Jurkat, Clone E6-1 (cell line): Measurements from ENCODE around the gene APOL6.
"Not testable (repeated sequence)": the region's sequence is repeated elsewhere in the genome, so short reads cannot be mapped to it uniquely, and the experiment has no call there.

Experiments used
- DNase-seq: peaks from one replicate; pipeline ENCODE4 v3.0.0-alpha.2; 2011; ENCODE audit warnings: low read depth, low spot score
- H3K4me3 ChIP-seq: 2 replicates; pipeline ENCODE4 v1.5.1; 2011; ENCODE audit warnings: mild to moderate bottlenecking, low read length, control low read depth, moderate library complexity

Gene APOL6

DNA sequence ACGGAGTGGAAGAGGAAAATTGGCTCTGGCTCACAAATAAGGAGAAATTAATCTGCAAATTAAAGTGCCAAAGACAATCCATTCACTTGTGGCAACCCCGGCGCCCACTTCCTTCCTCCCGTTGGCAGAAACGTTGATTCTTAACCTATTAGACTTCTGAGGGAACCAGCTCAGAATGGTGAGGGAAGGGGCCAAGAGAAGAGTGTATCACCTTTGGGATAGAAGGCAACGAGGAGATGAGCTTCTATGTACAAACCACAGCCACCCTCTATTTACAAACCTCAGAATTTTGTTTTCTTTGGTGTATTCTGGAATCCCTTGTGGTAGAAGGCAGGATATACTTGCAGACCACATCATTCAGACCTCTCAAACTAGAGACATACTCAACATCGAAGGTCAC, 32.2 kb upstream of the APOL6 start:
- DNase-seq = peak; percentile 80
- peak overlapping the region; percentile 2 for H3K4me3 ChIP-seq

DNA sequence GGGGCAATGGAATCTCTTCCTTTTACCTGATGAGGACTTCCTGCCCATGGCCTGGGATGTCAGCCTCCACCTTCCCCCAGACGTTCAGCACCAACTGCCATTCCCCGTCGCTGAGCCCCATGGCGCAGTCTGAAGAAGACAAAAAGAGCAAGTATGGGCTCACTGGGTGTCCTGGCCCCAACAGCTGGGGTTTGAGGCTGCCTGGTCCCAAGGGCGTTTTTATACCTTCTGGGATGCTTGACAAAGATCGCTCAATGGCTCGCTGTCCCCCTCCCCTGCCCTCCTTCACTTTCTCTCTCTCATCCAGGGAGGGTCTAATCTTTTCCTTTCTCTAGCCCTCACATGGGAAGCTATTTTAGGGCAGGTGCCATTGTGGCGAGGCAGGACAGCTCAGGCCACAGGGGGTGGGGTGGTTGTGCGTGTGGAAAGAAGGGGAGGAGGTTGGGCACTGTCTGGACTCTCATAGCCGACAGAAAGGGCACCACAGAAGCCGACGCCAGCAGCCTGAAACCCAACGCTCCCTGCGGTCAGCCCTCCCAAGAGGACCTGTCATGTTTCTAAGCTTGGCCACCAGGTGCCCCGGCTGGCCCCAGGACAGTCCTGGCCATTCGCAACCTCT, 31.0 kb upstream of the APOL6 start, which contains the start of gene MB:
MB (minus strand) TSS at position 193 of the 619 bp plus-strand sequence; CDS start at position 121, 72 bp downstream.
- DNase-seq = no peak
- H3K4me3 ChIP-seq = peak within 1 kb of the TSS; percentile 2

DNA sequence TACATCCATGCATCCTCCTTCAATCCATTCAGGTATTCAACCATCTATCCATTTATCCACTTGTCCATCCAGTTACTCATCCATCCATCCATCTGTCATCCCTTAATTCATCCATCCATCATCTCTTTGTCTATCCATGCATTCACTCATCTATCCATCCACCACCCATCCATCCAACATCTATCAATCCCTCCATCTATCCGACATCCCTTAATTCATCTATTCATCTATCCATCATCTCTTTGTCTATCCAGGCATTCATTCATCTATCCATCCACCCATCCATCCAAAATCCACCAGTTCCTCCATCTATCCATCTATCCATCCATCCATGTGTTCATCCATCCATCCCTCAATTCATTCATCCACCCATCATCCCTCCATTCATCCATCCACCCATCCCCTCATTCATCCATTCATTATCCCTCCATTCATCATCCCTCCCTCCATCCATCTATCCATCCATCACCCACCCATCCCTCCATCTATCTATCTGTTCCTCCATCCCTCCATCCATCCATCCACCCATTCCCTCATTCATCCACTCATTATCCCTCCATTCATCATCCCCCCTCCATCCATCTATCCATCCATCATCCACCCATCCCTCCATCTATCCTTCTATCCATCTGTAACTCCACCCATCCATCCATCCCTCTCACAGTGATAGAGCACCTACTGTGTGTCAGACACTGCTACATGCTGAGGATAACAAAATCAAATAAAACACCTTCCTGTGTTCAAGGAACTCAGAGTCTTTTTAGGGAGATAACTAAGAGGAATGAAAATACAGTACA, 29.6 kb upstream of the APOL6 start:
- no peak overlapping the region for H3K4me3 ChIP-seq
- no peak for DNase-seq

DNA sequence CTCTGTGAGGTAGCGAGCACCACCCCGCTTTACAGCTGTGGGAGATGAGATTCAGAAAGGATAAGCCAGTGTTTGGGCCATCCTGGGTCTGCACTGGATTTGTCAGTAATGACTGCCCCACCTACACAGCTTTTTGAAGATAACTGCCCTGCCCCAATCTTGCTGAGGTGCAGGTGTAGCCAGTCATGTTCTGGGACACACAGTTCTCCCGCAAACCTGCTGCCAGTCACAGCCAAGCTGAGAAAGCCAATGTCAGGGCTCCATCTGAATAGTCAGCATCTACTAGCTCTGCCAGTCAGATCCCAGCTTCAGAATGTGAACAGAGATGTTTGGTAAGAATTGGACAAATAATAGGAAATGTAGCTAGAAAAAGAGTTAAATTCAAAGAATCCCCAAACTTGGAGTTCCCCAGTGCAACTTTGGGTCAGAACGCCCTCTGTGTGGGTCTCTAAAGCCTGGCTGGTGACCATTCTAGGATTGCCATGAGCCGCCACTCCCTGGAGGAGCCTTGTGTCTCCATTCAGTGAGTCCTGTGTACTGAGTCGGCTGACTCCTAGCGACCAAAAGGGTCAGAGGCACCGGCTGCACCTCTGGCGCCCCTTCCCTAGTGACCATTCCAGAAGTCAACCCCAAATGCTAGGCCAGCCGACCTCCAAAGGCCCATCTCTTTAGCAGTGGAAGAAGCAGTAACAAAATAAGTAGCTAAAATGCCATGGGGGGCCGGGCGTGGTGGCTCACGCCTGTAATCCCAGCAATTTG, 28.7 kb upstream of the APOL6 start:
- DNase-seq = no peak
- H3K4me3 ChIP-seq = no peak overlapping the region

DNA sequence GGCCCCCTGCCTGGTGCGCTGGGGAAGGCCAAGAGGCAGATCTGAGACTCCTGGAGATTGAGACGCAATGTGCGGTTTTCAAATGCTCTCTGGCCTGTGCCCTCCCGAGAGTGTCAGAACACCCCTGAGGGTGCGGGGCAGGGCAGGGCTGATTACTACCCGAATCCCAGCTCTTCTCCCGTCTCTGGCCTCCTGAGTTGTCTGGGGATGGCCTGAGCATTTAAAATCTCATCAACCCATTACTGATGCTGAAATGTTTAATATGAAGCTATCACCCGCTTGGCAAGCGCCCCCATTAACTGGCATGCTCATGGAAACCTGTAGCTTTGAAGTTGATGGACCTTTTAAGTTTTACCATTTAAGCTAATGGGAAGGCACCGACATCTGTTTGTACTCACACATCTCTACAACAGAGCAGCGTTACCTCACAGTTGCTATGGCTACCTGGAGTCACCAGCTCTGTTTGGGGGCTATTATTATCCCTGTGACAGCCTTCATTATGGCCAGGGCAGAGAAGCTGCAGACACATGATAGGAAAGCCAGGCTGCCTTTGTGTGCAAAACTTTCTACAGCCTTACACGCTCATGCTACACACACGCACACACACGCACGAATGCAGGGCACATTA, 27.5 kb upstream of the APOL6 start:
- DNase-seq = no peak
- H3K4me3 ChIP-seq = no peak overlapping the region

DNA sequence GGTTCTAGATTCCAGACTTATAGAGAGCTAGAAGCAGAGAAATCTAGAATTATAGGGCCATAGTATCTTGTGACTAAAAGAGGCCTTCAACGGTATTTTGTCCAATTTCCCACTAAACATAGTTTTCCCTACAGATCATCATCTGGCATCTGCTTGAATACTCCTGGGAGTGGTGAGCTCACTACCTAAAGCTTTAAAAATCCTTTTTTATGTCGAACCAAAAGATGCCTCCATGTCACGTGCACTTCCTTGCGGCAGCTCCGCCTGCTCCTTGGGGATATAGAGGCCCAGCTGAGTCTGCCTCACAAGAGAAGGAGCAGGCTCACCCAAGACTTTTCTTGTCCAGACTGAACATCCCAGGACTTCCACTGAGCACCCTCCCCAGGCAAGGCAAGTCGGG, 26.8 kb upstream of the APOL6 start:
- no peak for DNase-seq
- H3K4me3 ChIP-seq = no peak overlapping the region

DNA sequence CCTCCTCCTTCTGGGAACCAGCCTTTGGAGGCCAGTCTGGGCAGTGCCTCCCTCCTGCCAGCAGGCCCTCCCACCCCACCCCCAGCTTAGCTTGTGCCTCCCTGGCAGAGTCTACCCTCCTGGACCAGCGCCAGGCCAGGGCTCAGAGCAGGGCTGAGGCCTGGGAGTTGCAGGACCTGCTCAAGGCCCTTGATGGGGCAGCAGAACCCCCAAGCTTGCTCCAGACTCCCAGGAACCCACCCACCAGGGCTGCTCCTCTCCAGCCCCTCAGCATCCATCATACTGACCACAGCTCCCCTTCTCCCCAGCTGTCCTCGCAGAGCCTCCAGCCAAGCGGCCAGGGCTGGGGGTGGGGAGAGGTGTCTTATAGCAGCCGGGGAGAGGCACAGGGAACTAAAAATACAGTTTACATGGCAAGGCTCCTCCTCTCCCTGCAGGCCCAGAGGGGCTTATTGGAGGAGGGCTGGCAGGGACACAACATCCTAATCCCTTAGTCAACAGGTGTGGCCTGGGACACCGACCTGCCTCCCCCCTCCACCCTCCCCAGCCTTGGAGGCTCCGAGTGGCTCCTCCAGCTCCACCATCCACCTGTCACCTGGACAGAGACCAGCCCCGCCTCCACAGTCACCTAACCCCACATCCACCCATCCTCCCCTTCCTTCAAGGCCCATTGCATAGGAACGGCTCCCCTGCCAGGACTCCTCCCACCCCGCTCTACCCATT, 25.9 kb upstream of the APOL6 start:
- no peak overlapping the region for H3K4me3 ChIP-seq

DNA sequence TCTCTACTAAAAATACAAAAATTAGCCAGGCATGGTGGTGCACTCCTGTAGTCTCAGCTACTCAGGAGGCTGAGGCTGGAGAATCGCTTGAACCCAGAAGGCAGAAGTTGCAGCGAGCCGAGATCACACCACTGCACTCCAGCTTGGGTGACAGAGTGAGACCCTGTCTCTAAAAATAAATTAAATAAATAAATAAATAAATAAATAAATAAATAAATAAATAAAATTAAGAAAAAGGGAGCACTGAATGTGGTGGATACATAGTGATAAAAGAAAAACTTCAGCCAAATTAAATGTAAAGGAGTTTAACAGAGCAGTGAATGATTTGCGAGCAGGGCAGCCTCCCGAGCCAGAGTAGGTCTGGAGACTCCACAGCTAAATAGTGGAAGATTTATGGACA, 24.4 kb upstream of the APOL6 start:
- not testable (repeated sequence) for H3K4me3 ChIP-seq, DNase-seq

More for the DNA sequence above, 25.9 kb upstream of the APOL6 start:
- no peak for DNase-seq

DNA sequence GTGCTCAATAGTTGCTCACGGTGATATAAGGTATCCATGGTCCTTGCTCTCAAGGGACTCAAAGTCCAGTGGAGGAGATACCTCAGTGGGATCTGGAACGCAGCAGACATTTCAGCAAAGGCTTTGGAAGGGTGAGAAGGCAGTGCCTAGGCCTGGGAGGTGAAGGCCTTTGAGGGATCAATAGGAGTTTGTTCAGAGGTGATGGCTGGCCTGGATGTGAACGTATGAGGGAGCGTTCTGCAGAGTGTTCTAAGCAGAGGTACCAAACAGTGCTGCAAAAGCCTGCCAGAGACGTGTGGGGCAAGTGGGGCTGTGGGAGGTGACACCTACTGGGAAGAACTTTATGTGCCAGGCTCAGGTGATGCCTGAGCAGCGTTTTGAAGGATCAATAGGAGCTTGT, 23.7 kb upstream of the APOL6 start:
- no peak for DNase-seq
- no peak overlapping the region for H3K4me3 ChIP-seq

DNA sequence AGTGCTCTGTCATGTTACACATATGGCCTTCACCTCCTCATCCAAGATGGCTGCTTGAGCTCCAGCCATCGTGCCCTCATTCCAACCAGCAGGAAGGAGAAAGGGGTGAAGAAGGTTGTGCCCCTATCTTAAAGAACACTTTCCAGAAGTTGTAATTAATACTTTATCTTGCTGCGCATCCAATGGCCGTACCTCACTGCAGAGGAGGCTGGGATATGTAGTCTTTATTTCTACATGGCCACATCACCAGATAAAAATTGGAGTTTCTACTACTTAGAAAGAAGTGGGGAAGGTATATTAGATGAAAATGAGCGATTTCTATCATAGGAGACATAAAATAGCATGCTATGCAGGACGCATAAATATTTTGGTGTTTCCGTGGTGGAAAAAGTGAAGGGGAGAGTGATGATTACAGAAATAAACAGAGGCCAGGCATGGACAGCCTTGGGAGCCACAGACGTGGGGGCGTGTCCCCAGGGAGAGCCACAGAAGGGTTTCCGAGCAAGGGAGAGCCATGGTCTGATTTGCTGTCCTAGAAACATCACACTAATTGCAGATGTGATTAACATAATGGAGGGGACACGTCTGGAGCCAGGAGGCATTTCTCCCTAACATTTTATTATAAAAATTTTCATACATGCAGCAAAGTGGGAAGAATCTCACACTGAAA, 22.3 kb upstream of the APOL6 start:
- H3K4me3 ChIP-seq = no peak overlapping the region
- DNase-seq = no peak

DNA sequence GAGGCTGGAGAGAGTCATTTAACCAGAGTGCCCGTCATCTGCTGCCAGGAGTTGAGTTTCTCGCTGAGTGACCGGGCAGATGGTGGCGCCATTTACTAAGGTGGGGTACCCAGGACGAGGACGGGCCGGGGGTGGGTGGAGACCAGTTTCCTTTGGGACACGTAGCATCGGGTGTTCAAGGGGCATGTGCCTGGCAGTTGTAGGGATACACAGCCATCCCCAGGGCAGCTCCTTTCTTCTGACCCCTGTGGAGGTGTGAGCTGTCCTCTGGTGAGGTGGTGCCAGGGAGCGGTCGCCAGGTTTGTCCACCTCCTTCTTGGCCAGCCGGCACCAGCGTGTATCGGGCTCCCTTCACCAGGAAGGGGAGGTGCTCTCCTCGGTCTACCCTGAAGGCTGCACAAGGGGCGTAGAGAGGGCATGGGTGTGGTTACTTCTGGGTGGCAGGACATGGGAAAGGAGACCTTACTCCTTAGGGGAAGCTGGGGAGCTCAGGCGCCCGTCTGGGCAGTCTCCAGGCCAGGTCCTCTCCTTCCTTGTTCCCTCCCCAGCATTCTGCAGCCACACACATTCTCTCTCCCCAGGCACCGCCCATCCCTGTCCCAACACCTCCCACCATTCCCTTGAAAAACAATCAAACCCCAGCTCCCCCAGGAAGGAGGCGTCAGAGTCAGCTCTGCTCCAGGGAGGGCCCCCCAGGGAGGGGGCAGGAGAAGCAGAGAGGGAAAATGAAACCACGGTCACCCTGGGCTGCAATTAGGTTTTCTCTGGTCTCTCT, 20.8 kb upstream of the APOL6 start:
- no peak overlapping the region for H3K4me3 ChIP-seq
- DNase-seq = no peak

DNA sequence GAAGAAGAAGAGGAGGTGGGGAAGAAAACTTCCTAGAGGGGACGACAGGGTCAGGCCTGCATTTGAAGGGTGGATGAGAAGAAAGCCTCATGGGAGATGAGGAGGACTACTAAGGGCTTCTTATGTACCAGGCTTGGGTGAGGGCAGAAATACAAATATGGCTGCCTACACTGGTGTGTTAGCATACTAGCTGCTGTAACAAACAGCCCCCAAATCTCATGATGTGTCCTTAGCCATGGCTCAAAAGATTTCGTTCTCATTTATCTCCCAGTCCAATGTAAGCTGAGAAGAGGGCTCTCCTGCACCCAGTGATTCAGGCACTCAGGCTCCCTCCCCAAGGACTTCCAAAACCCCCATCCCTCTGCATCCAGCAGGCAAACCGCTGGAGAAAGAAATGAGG, 19.5 kb upstream of the APOL6 start:
- no peak for DNase-seq
- H3K4me3 ChIP-seq = no peak overlapping the region

DNA sequence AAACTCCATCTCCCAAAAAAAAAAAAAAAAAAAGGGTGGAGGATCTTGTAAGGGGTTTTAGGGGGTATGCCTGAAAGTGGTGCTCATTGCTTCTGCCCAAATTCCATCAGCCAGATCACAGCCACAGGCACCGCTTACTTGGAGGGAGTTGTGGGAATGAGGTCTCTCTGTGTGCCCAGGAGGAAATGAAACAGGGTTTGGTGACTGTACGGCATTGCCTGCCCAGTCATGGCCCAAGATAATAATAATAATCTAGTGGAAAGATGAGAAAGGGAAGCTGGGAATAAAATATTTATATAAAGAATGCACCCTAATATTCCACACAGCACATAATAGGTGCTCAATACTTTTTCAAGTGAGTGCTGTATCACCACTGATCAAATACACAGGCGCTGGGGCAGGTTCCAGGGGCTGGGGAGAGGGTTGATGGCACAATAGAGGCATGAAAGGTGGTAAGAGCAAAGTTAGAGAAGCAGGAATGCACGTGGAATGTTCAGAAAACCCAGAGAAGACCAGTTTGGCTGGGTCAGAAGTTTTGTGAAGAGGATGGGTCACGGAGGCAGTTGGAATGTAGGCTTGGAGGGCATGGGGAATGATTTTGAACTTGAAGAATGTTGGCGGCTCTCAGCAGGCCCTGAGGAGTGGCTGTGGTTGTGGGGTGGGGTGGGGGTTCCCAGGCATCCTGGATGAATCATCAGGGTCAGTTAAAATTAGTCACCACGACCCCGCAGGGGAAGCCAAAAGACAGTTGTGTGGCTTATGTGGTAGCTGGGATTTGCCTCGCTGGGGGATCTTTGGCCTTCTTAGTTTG, 18.6 kb upstream of the APOL6 start:
- no peak overlapping the region for H3K4me3 ChIP-seq
- DNase-seq = no peak

DNA sequence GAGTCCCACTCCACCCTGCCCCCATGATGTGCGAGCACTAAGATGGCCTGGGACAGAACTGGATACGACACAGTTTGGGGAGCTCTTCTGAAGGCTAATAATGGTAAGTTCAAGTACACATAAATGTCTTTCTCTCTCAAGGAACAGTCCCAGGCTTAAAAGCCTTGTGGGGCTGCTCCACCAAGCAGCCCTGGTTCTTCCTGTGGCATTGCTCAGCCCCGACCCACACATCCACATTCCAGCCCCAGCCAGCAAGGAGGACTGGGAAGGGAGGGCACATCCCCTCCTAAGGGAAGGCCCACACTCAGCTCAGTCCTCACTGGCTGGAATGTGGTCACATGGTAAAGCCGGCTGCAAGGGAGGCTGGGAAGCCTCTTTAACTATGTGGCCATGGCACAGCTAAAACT, 17.9 kb upstream of the APOL6 start:
- no peak for DNase-seq
- H3K4me3 ChIP-seq = no peak overlapping the region

DNA sequence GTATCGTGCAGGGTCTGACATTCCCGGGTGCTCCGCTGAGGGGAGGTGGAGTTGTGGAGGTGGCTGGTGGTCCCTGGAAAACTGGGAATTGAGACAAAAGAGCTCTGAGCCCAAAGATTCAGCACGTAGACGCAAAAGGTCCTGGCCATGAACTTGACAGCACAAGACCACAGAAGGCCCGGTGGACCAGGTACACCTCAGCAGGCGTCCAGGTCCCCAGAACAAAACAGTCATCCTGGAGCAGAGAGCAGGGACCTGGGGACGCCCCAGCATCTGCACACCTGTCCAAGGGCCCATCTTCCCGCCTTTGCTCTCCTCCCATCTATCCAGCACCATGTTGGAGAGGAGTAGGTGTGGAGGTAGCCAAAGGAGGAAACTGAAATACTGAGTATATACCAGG, 17.4 kb upstream of the APOL6 start:
- DNase-seq = no peak
- no peak overlapping the region for H3K4me3 ChIP-seq

DNA sequence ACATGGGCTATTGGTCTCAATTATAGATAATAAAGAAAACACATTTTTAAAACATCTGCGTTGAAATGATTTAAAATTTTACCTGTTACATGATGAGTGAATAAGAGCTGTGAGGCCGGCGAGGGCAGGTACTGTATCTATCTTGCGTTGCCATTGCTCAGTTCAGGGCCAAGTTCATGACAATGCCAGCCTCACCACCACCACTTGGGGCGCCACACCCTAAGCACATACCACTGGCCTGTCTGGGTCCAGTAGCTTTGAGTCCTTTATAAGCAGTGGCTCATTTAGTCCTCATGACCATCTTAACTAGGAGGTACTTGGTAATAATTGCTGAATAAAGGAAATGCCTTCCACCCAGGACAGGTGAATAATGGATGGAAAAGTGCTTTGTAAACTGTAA, 16.6 kb upstream of the APOL6 start:
- no peak for DNase-seq

DNA sequence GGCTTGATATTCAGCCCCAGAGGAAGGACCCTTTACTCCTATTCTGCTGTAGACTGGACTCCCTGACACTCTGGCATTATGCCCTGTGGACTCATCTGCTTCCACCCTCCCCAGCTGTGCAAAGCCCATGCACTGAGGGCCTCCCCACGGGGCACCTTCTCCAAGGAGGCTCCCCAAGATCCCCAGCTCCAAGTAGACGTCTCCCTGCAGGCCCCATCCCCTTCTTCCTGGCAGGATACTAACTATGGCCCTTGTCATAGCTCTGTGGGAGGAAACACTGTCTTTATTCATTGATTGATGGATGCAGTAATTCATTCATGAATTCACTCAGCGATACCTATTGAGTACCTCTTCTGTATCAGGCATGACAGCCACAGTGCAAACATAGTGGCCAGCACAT, 15.3 kb upstream of the APOL6 start:
- no peak overlapping the region for H3K4me3 ChIP-seq
- DNase-seq = no peak

More for the DNA sequence above, 16.6 kb upstream of the APOL6 start:
- no peak overlapping the region for H3K4me3 ChIP-seq
